ENCODE results near the gene PTH1R.

Gene PTH1R

DNA sequence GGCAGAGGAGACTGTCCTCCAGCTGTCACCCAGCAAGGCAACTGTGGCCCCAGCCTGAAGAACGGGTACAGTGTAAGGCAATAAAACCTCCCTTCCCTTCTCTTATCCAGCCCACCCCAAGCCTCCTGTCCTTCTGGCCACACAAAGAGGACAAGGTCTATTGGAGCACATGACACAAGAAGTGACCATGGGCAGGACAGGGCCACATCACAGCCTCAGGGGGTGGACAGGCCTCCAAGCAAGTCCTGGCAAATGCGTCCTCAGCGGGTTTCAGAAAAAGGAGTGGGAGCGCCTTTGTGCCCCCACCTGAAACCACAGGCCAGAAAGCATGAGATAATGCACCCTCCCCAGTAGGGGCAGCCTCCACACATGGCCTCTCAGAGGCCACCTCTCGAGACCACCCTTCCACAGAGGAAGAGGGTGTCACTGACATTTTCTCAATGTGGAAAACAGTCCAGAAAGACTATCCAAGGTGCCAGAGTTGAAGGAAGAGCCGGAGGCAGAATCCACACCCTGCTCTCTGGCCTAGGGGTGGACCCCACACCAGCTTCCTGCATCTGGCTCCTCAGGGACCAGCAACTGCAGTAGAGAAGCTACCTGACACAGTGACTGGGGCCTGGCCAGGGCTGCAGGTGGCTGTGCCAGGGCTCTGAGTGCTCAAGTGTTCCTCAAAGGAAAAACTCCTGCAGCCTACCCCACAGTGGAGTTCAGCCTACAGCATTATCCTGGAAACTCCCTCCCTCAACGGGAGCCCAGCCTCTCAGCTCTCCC is 55.1 kb downstream of the PTH1R start:
- H3K4me3 ChIP-seq (ENCODE audit: insufficient read depth in 1 of 2, low read depth in 1 of 2, low read length in 2 of 2), result no peak overlapping the region
- H3K9ac ChIP-seq (ENCODE audit: low read length), result no peak overlapping the region
- H3K18ac ChIP-seq (ENCODE audit: low read depth in 1 of 2, low read length in 2 of 2), result peak overlapping the region; percentile 10 to 84
- 78% methylated on average over 7 of the region's 7 CpGs for WGBS
- no peak overlapping the region for H3K4me2 ChIP-seq (ENCODE audit: low read length, poor library complexity, severe bottlenecking)
- H3K27ac ChIP-seq (ENCODE audit: low read length, poor library complexity, severe bottlenecking), result no peak overlapping the region
- H3K27me3 ChIP-seq (ENCODE audit: control insufficient read depth in 1 of 2, insufficient read depth in 1 of 2, low read length in 2 of 2), result no peaks in the 10 kb centered on the region
- H3K79me1 ChIP-seq (replicated peaks; ENCODE audit: low read length, poor library complexity, severe bottlenecking), result peaks cover 48% of the 10 kb centered on the region
- peaks cover 6% of the 10 kb centered on the region for H3K9me3 ChIP-seq (ENCODE audit: control insufficient read depth, low read length)
- peak overlapping the region; percentile 8 to 21 for H3K4ac ChIP-seq (ENCODE audit: low read depth in 1 of 2, low read length in 2 of 2)
- H2BK5ac ChIP-seq (ENCODE audit: low read depth, low read length, poor library complexity, severe bottlenecking), result no peak overlapping the region
- peak overlapping the region in 1 of 2 experiments; percentile 71 for H3K14ac ChIP-seq (ENCODE audit: low read length in 2 of 2)
- H2AFZ ChIP-seq (ENCODE audit: low read depth, low read length), result no peak overlapping the region
- peak overlapping the region; percentile 1 for H4K8ac ChIP-seq (ENCODE audit: low read length)
- peak overlapping the region; percentile 71 for H2BK120ac ChIP-seq (ENCODE audit: low read depth, low read length)
- H4K91ac ChIP-seq (ENCODE audit: low read length), result peak overlapping the region; percentile 39
- peak overlapping the region; percentile 30 for H2BK15ac ChIP-seq (ENCODE audit: low read depth, poor library complexity, severe bottlenecking)
- H3K23ac ChIP-seq (ENCODE audit: low read length in 2 of 2), result no peak overlapping the region
- H3K36me3 ChIP-seq (ENCODE audit: control insufficient read depth in 1 of 2, insufficient read depth in 2 of 2, low read depth in 1 of 2, low read length in 2 of 2), result peaks cover 31 to 41% of the 10 kb centered on the region in 2 experiments
- H3K4me1 ChIP-seq (ENCODE audit: control insufficient read depth, insufficient read depth, low read depth, low read length), result peaks cover 56% of the 10 kb centered on the region
- peak overlapping the region; percentile 58 for H2AK5ac ChIP-seq (ENCODE audit: low read length, severe bottlenecking)
- DNase-seq, result no peak
- H2BK12ac ChIP-seq (ENCODE audit: low read length in 2 of 2), result peak overlapping the region; percentile 15 to 89

DNA sequence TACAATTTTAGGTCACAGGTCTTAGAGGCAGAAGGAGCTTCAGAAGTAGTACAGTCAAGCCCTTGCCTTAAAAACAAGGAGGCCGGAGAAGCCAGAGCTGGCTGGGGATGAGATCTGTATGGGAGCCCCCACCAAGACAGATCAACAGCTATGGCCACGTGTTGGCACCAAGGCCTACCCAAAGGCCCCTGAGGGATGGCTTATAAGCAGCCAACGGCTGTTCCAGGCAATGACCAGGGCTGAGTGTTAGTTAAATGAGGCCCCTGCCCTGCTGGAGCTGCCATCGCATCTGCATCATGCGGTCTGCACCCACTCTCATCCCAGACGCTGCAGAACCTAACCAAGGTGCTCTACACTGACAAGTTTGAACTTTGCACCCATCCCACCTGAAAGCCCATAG is 55.7 kb downstream of the PTH1R start:
- H3K4me3 ChIP-seq (ENCODE audit: insufficient read depth in 1 of 2, low read depth in 1 of 2, low read length in 2 of 2), result no peak overlapping the region
- no peak overlapping the region for H3K4me2 ChIP-seq (ENCODE audit: low read length, poor library complexity, severe bottlenecking)
- no peak for DNase-seq
- H3K79me1 ChIP-seq (replicated peaks; ENCODE audit: low read length, poor library complexity, severe bottlenecking), result peaks cover 48% of the 10 kb centered on the region
- no peak overlapping the region for H2BK120ac ChIP-seq (ENCODE audit: low read depth, low read length)
- no peak overlapping the region for H3K23ac ChIP-seq (ENCODE audit: low read length in 2 of 2)
- peaks cover 59% of the 10 kb centered on the region for H3K4me1 ChIP-seq (ENCODE audit: control insufficient read depth, insufficient read depth, low read depth, low read length)
- H2BK12ac ChIP-seq (ENCODE audit: low read length in 2 of 2), result peak overlapping the region; percentile 11 to 51
- H3K4ac ChIP-seq (ENCODE audit: low read depth in 1 of 2, low read length in 2 of 2), result peak overlapping the region in 1 of 2 experiments; percentile 21
- no peak overlapping the region for H4K91ac ChIP-seq (ENCODE audit: low read length)
- H2BK15ac ChIP-seq (ENCODE audit: low read depth, poor library complexity, severe bottlenecking), result peak overlapping the region; percentile 52
- peaks cover 4% of the 10 kb centered on the region for H3K9me3 ChIP-seq (ENCODE audit: control insufficient read depth, low read length)
- H2BK5ac ChIP-seq (ENCODE audit: low read depth, low read length, poor library complexity, severe bottlenecking), result no peak overlapping the region
- H4K8ac ChIP-seq (ENCODE audit: low read length), result peak overlapping the region; percentile 57
- peaks cover 31 to 41% of the 10 kb centered on the region in 2 experiments for H3K36me3 ChIP-seq (ENCODE audit: control insufficient read depth in 1 of 2, insufficient read depth in 2 of 2, low read depth in 1 of 2, low read length in 2 of 2)
- no peak overlapping the region for H3K27ac ChIP-seq (ENCODE audit: low read length, poor library complexity, severe bottlenecking)
- no peak overlapping the region for H2AFZ ChIP-seq (ENCODE audit: low read depth, low read length)
- peak overlapping the region; percentile 58 for H2AK5ac ChIP-seq (ENCODE audit: low read length, severe bottlenecking)
- peak overlapping the region in 1 of 2 experiments; percentile 2 for H3K14ac ChIP-seq (ENCODE audit: low read length in 2 of 2)
- WGBS, result 78% methylated on average over 6 of the region's 6 CpGs
- no peak overlapping the region for H3K9ac ChIP-seq (ENCODE audit: low read length)
- H3K27me3 ChIP-seq (ENCODE audit: control insufficient read depth in 1 of 2, insufficient read depth in 1 of 2, low read length in 2 of 2), result no peaks in the 10 kb centered on the region
- H3K18ac ChIP-seq (ENCODE audit: low read depth in 1 of 2, low read length in 2 of 2), result peak overlapping the region; percentile 10 to 32

DNA sequence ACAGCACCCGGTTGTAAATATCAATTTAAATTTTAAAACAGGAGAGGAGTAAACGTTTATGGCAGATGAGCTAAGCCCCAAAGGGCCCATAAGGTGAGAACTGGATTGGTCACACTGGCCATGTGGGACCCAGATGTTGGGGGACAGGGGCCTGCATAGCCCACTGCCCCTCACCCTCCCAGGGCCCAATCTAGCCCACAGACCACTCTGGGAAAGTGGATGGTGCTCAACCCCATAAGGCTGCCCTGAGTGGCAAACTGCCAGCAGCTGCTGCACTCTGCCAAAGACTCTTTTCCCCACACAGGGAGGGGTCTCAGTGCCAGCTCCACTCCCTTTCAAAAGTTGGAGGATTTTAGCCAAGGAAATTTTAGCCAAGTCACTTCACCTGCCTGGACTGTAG is 56.6 kb downstream of the PTH1R start:
- H3K14ac ChIP-seq (ENCODE audit: low read length in 2 of 2), result no peak overlapping the region
- no peak overlapping the region for H2BK5ac ChIP-seq (ENCODE audit: low read depth, low read length, poor library complexity, severe bottlenecking)
- H3K79me1 ChIP-seq (replicated peaks; ENCODE audit: low read length, poor library complexity, severe bottlenecking), result peaks cover 54% of the 10 kb centered on the region
- H3K4me1 ChIP-seq (ENCODE audit: control insufficient read depth, insufficient read depth, low read depth, low read length), result peaks cover 59% of the 10 kb centered on the region
- H3K4ac ChIP-seq (ENCODE audit: low read depth in 1 of 2, low read length in 2 of 2), result no peak overlapping the region
- peak overlapping the region; percentile 99 for H2AK5ac ChIP-seq (ENCODE audit: low read length, severe bottlenecking)
- no peak overlapping the region for H4K8ac ChIP-seq (ENCODE audit: low read length)
- peak overlapping the region in 1 of 2 experiments; percentile 74 for H3K18ac ChIP-seq (ENCODE audit: low read depth in 1 of 2, low read length in 2 of 2)
- WGBS, result 55% methylated on average over 2 of the region's 2 CpGs
- peak overlapping the region in 1 of 2 experiments; percentile 7 for H2BK12ac ChIP-seq (ENCODE audit: low read length in 2 of 2)
- no peak overlapping the region for H3K23ac ChIP-seq (ENCODE audit: low read length in 2 of 2)
- H3K36me3 ChIP-seq (ENCODE audit: control insufficient read depth in 1 of 2, insufficient read depth in 2 of 2, low read depth in 1 of 2, low read length in 2 of 2), result peaks cover 30 to 48% of the 10 kb centered on the region in 2 experiments
- H3K4me3 ChIP-seq (ENCODE audit: insufficient read depth in 1 of 2, low read depth in 1 of 2, low read length in 2 of 2), result peak overlapping the region in 1 of 2 experiments; percentile 45
- H3K4me2 ChIP-seq (ENCODE audit: low read length, poor library complexity, severe bottlenecking), result no peak overlapping the region
- no peak overlapping the region for H2AFZ ChIP-seq (ENCODE audit: low read depth, low read length)
- no peaks in the 10 kb centered on the region for H3K27me3 ChIP-seq (ENCODE audit: control insufficient read depth in 1 of 2, insufficient read depth in 1 of 2, low read length in 2 of 2)
- H3K9me3 ChIP-seq (ENCODE audit: control insufficient read depth, low read length), result no peaks in the 10 kb centered on the region
- H3K27ac ChIP-seq (ENCODE audit: low read length, poor library complexity, severe bottlenecking), result no peak overlapping the region
- peak overlapping the region; percentile 64 for H3K9ac ChIP-seq (ENCODE audit: low read length)
- no peak overlapping the region for H2BK120ac ChIP-seq (ENCODE audit: low read depth, low read length)
- no peak overlapping the region for H2BK15ac ChIP-seq (ENCODE audit: low read depth, poor library complexity, severe bottlenecking)
- DNase-seq, result no peak
- no peak overlapping the region for H4K91ac ChIP-seq (ENCODE audit: low read length)

DNA sequence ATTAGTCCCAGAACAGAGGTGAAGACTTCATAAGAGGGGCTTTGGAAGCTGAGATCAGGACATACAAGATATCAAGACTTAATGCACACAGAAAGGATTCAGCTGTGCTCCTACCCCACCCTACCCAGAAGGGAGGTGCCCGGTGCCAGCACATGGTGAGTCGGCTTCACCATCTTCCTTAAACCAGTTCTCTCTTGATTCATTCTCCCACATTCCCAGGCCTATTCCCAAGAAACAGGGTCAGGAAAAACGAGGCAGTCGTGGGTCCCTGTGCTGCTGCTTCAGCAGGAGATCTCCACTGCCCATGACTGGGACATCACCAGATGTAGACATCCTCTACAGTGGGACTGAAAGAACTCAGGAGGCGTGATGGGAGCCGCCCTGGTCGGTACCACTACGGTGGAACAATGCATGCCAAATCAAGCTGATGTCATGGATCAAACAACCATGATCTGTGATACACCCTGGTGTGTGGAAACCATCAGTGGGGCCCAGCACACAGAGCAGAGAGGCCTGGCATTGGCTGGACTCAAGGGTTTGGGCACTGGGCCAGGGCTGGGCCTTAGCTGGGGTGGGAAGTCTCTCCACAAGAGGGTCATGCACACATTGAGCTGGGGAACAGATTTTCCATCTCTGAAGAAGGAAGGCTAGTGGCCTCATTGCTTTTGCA is 57.1 kb downstream of the PTH1R start:
- H2BK12ac ChIP-seq (ENCODE audit: low read length in 2 of 2), result peak overlapping the region; percentile 90 to 97
- peaks cover 32 to 51% of the 10 kb centered on the region in 2 experiments for H3K36me3 ChIP-seq (ENCODE audit: control insufficient read depth in 1 of 2, insufficient read depth in 2 of 2, low read depth in 1 of 2, low read length in 2 of 2)
- peak; percentile 61 for DNase-seq
- H4K91ac ChIP-seq (ENCODE audit: low read length), result peak overlapping the region; percentile 94
- H2BK120ac ChIP-seq (ENCODE audit: low read depth, low read length), result peak overlapping the region; percentile 85
- H3K4me3 ChIP-seq (ENCODE audit: insufficient read depth in 1 of 2, low read depth in 1 of 2, low read length in 2 of 2), result peak overlapping the region in 1 of 2 experiments; percentile 45
- peak overlapping the region; percentile 35 to 81 for H3K4ac ChIP-seq (ENCODE audit: low read depth in 1 of 2, low read length in 2 of 2)
- peak overlapping the region; percentile 64 for H3K9ac ChIP-seq (ENCODE audit: low read length)
- no peaks in the 10 kb centered on the region for H3K27me3 ChIP-seq (ENCODE audit: control insufficient read depth in 1 of 2, insufficient read depth in 1 of 2, low read length in 2 of 2)
- no peaks in the 10 kb centered on the region for H3K9me3 ChIP-seq (ENCODE audit: control insufficient read depth, low read length)
- 81% methylated on average over 8 of the region's 8 CpGs for WGBS
- H3K79me1 ChIP-seq (replicated peaks; ENCODE audit: low read length, poor library complexity, severe bottlenecking), result peaks cover 60% of the 10 kb centered on the region
- H3K14ac ChIP-seq (ENCODE audit: low read length in 2 of 2), result peak overlapping the region in 1 of 2 experiments; percentile 93
- H4K8ac ChIP-seq (ENCODE audit: low read length), result peak overlapping the region; percentile 83
- peak overlapping the region; percentile 82 for H2BK15ac ChIP-seq (ENCODE audit: low read depth, poor library complexity, severe bottlenecking)
- no peak overlapping the region for H2BK5ac ChIP-seq (ENCODE audit: low read depth, low read length, poor library complexity, severe bottlenecking)
- H3K27ac ChIP-seq (ENCODE audit: low read length, poor library complexity, severe bottlenecking), result peak overlapping the region; percentile 90
- peak overlapping the region; percentile 90 to 98 for H3K18ac ChIP-seq (ENCODE audit: low read depth in 1 of 2, low read length in 2 of 2)
- H3K23ac ChIP-seq (ENCODE audit: low read length in 2 of 2), result peak overlapping the region in 1 of 2 experiments; percentile 94
- no peak overlapping the region for H3K4me2 ChIP-seq (ENCODE audit: low read length, poor library complexity, severe bottlenecking)
- H2AFZ ChIP-seq (ENCODE audit: low read depth, low read length), result no peak overlapping the region
- H2AK5ac ChIP-seq (ENCODE audit: low read length, severe bottlenecking), result peak overlapping the region; percentile 99
- H3K4me1 ChIP-seq (ENCODE audit: control insufficient read depth, insufficient read depth, low read depth, low read length), result peaks cover 62% of the 10 kb centered on the region

Measured in mesenchymal stem cell (in vitro differentiated cells and primary cell).